H1 (cell line): Measurements from ENCODE around the gene IGLL5. TPM values are rescaled to one million over a fixed set of nuclear protein-coding genes. Genes with fewer than 3 reads are reported as not detected.

Experiments used
- CTCF ChIA-PET: fragments of 300-600 bp; sonication (Branson Sonifier 250); formaldehyde crosslinking; loops from one replicate; lab custom pipeline; 2021; ENCODE audit not compliant: partially characterized antibody; lab: Charles Lee
- POLR2A ChIA-PET: fragments of 300-600 bp; sonication (Branson Sonifier 250); formaldehyde crosslinking; loops from one replicate; lab custom pipeline; 2021; ENCODE audit warnings: inconsistent platforms; ENCODE audit not compliant: partially characterized antibody; lab: Charles Lee
- DNase-seq, 2 experiments: peaks; one replicate each; pipeline versions ENCODE4 v3.0.0 to v3.0.0-alpha.2; 2010 to 2022; ENCODE audit warnings: low spot score in 2 of 2, low read depth in 1 of 2, mixed read lengths in 1 of 2
- FAIRE-seq: peaks from 2 replicates; lab custom pipeline; 2011; peaks lifted over from hg19 to GRCh38; lab: Jason Lieb, UNC
- H2AFZ ChIP-seq: 2 replicates; pipeline ENCODE4 v1.8.1; 2012; ENCODE audit warnings: low read length, inconsistent platforms
- H2AK5ac ChIP-seq: 2 replicates; pipeline ENCODE4 v1.6.1; 2013; ENCODE audit warnings: low read depth, low read length
- H2BK120ac ChIP-seq: replicated peaks from 2 replicates; pipeline ENCODE3; 2013; ENCODE audit warnings: low read depth, low read length, inconsistent platforms
- H2BK12ac ChIP-seq: 2 replicates; pipeline ENCODE4 v1.6.1; 2013; ENCODE audit warnings: low read depth, low read length
- H2BK15ac ChIP-seq: 2 replicates; pipeline ENCODE4 v1.6.1; 2013; ENCODE audit warnings: low read length
- H2BK20ac ChIP-seq: 2 replicates; pipeline ENCODE4 v1.6.1; 2013; ENCODE audit warnings: low read length
- H2BK5ac ChIP-seq: 2 replicates; pipeline ENCODE4 v1.6.1; 2013; ENCODE audit warnings: low read depth, low read length
- H3K14ac ChIP-seq: 2 replicates; pipeline ENCODE4 v1.6.1; 2013; ENCODE audit warnings: inconsistent platforms; ENCODE audit not compliant: insufficient read length
- H3K18ac ChIP-seq: 2 replicates; pipeline ENCODE4 v1.6.1; 2013; ENCODE audit warnings: low read length; ENCODE audit errors: extremely low read depth
- H3K23ac ChIP-seq: 2 replicates; pipeline ENCODE4 v1.6.1; 2013; ENCODE audit warnings: inconsistent platforms; ENCODE audit not compliant: insufficient read length
- H3K23me2 ChIP-seq: 2 replicates; pipeline ENCODE4 v1.6.1; 2013; ENCODE audit warnings: low read depth, low read length
- H3K27ac ChIP-seq: 2 replicates; pipeline ENCODE4 v1.6.1; 2011; ENCODE audit warnings: low read depth, low read length, inconsistent platforms
- H3K27me3 ChIP-seq, 4 experiments: replicated peaks in 1 of 4; 1 replicate in 1 of 4; 2 replicates in 3 of 4; pipeline versions ENCODE4 v1.6.1 to v1.8.1; 2011 to 2013; ENCODE audit warnings: low read length in 3 of 4, mild to moderate bottlenecking in 3 of 4, inconsistent platforms in 2 of 4, mixed read lengths in 2 of 4, moderate library complexity in 1 of 4; ENCODE audit not compliant: control insufficient read depth in 3 of 4, insufficient read depth in 3 of 4; ENCODE audit errors: extremely low read depth in 1 of 4
- H3K36me3 ChIP-seq, 4 experiments: 2 replicates each; pipeline versions ENCODE4 v1.6.1 to v1.8.1; 2011 to 2013; ENCODE audit warnings: mild to moderate bottlenecking in 4 of 4, low read length in 3 of 4, moderate library complexity in 2 of 4, control low read depth in 1 of 4, inconsistent platforms in 1 of 4; ENCODE audit not compliant: insufficient read depth in 4 of 4, control insufficient read depth in 2 of 4
- H3K4ac ChIP-seq: replicated peaks from 2 replicates; pipeline ENCODE3; 2013; ENCODE audit warnings: low read length, low read depth, mixed read lengths, inconsistent platforms; ENCODE audit not compliant: insufficient read length
- H3K4me1 ChIP-seq, 4 experiments: replicated peaks in 1 of 4; 1 replicate in 1 of 4; 2 replicates in 3 of 4; pipeline versions ENCODE4 v1.6.1 to v1.8.1; 2011 to 2013; ENCODE audit warnings: low read length in 3 of 4, inconsistent platforms in 2 of 4, mixed read lengths in 1 of 4; ENCODE audit not compliant: insufficient read depth in 4 of 4, control insufficient read depth in 3 of 4
- H3K4me2 ChIP-seq, 2 experiments: 2 replicates each; pipeline versions ENCODE4 v1.6.1 to v1.8.1; 2011 to 2013; ENCODE audit warnings: low read depth in 2 of 2, low read length in 2 of 2, control low read depth in 1 of 2, inconsistent platforms in 1 of 2, mild to moderate bottlenecking in 1 of 2; ENCODE audit not compliant: insufficient read depth in 1 of 2
- H3K4me3 ChIP-seq, 4 experiments: fragments of 200-600, 300-600 bp in 1 of 4; sonication (generic), shearing (Covaris generic), sonication (Bioruptor Twin) in 1 of 4; 2 replicates each; pipeline versions ENCODE4 v1.5.1 to v1.8.1; 2011 to 2016; ENCODE audit warnings: low read length in 4 of 4, low read depth in 3 of 4, control low read depth in 2 of 4, inconsistent platforms in 2 of 4, mild to moderate bottlenecking in 2 of 4, mixed read lengths in 1 of 4, moderate library complexity in 1 of 4; ENCODE audit not compliant: insufficient read depth in 2 of 4; ENCODE audit errors: extremely low read depth in 1 of 4
- H3K56ac ChIP-seq: replicated peaks from 2 replicates; pipeline ENCODE3; 2013; ENCODE audit warnings: low read depth, mild to moderate bottlenecking, mixed read lengths, low read length, inconsistent platforms; ENCODE audit not compliant: insufficient read length
- H3K79me1 ChIP-seq: 2 replicates; pipeline ENCODE4 v1.6.1; 2013; ENCODE audit warnings: low read depth, low read length, control low read depth
- H3K79me2 ChIP-seq, 2 experiments: 2 replicates each; pipeline versions ENCODE4 v1.6.1 to v1.8.1; 2012 to 2013; ENCODE audit warnings: low read length in 2 of 2, mild to moderate bottlenecking in 2 of 2, inconsistent platforms in 1 of 2; ENCODE audit not compliant: insufficient read depth in 2 of 2, control insufficient read depth in 1 of 2
- H3K9ac ChIP-seq, 4 experiments: replicated peaks in 1 of 4; 1 replicate in 1 of 4; 2 replicates in 3 of 4; pipeline versions ENCODE4 v1.6.1 to v1.8.1; 2011 to 2013; ENCODE audit warnings: low read depth in 3 of 4, low read length in 3 of 4, control low read depth in 2 of 4, mild to moderate bottlenecking in 2 of 4, moderate library complexity in 2 of 4, inconsistent platforms in 1 of 4; ENCODE audit errors: extremely low read depth in 1 of 4
- H3K9me3 ChIP-seq, 2 experiments: 2 replicates each; pipeline versions ENCODE4 v1.6.1 to v1.8.1; 2012 to 2013; ENCODE audit warnings: mild to moderate bottlenecking in 2 of 2, moderate library complexity in 2 of 2, control low read depth in 1 of 2, inconsistent platforms in 1 of 2, low read depth in 1 of 2, low read length in 1 of 2, mixed read lengths in 1 of 2; ENCODE audit not compliant: insufficient read depth in 2 of 2
- H4K20me1 ChIP-seq, 2 experiments: replicated peaks in 1 of 2; 2 replicates each; pipeline versions ENCODE3 to v1.8.1; 2011 to 2013; ENCODE audit warnings: inconsistent platforms in 2 of 2, low read length in 2 of 2, mild to moderate bottlenecking in 1 of 2; ENCODE audit not compliant: insufficient read depth in 2 of 2, control insufficient read depth in 1 of 2
- H4K5ac ChIP-seq: 2 replicates; pipeline ENCODE4 v1.6.1; 2013; ENCODE audit warnings: low read length, low read depth, mixed read lengths, inconsistent platforms; ENCODE audit not compliant: insufficient read length
- H4K8ac ChIP-seq: 2 replicates; pipeline ENCODE4 v1.8.0; 2013; ENCODE audit warnings: mild to moderate bottlenecking, moderate library complexity, low read length, inconsistent platforms; ENCODE audit not compliant: insufficient read depth; ENCODE audit errors: extremely low read depth
- H4K91ac ChIP-seq: replicated peaks from 2 replicates; pipeline ENCODE3; 2013; ENCODE audit warnings: low read length, mixed read lengths, inconsistent platforms; ENCODE audit not compliant: insufficient read length
- CREB1 ChIP-seq: IDR thresholded peaks from 2 replicates; pipeline ENCODE4 v1.6.1; 2012; ENCODE audit warnings: inconsistent platforms
- JUND ChIP-seq: IDR thresholded peaks from 2 replicates; pipeline ENCODE4 v1.6.1; 2011; ENCODE audit warnings: mild to moderate bottlenecking, improper control_type of control experiment, low read length
- PHF8 ChIP-seq: fragments of 200-600 bp; sonication (generic); conservative IDR thresholded peaks from 2 replicates; pipeline ENCODE4 v1.7.1; 2012; ENCODE audit warnings: low read depth, mild to moderate bottlenecking, inconsistent platforms, low read length, moderate library complexity
- SUZ12 ChIP-seq: fragments of 200-600 bp; sonication (generic); IDR thresholded peaks from 2 replicates; pipeline ENCODE4 v1.6.1; 2012; ENCODE audit warnings: mild to moderate bottlenecking, inconsistent platforms, low read length, moderate library complexity, mixed read lengths
- TEAD4 ChIP-seq: IDR thresholded peaks from 2 replicates; pipeline ENCODE4 v1.6.1; 2012; ENCODE audit warnings: low read depth, low read length, inconsistent platforms, mixed read lengths
- WGBS, 2 experiments: shearing (Covaris generic) in 1 of 2; methylation state at CpG; one replicate each; pipeline versions ENCODE4 v1.1.6 to v1.1.7; 2013 to 2015; ENCODE audit warnings: low lambda C conversion rate in 2 of 2, mixed read lengths in 2 of 2, inconsistent platforms in 1 of 2, low coverage in 1 of 2, missing lambda C conversion rate in 1 of 2; ENCODE audit not compliant: insufficient replicate concordance in 2 of 2, insufficient coverage in 1 of 2, insufficient read length in 1 of 2; ENCODE audit errors: extremely low coverage in 1 of 2, missing lambda C conversion rate in 1 of 2; 5-methylcytosine and 5-hydroxymethylcytosine counted together
- polyA plus RNA-seq, 7 experiments: library from polyadenylated mRNA; depleted of rRNA in 3 of 7; stranded (reverse) in 5 of 7; unstranded in 2 of 7; fragments of >200 nt in 5 of 7; fragments of 200-250 nt in 2 of 7; gene quantifications; 1 replicate in 5 of 7; 2 replicates in 1 of 7; 4 replicates in 1 of 7; pipeline versions ENCODE4 v1.2.1 to v1.2.3, GENCODE V29; 2011 to 2013; ENCODE audit warnings: missing spikeins in 2 of 7, mixed read lengths in 2 of 7
- total RNA-seq: library from RNA; stranded (reverse); fragmentation: NEBNext Ultra II Directional; extraction: Animal tissue kit (Norgen Biotek cat#: 25700); gene quantifications from 2 replicates; pipeline ENCODE4 v1.2.1, GENCODE V29; 2021

The IGLL5 gene
- total and polyA plus RNA-seq, 2 of the 8 experiments (the other 6 are each of a cell fraction or from before 2014, with no cell fraction given): not detected

GRCh38 chr22:22906907-22907550, 19.4 kb downstream of the IGLL5 start:
- DNase-seq: no peak
- no peak overlapping the region for H4K91ac ChIP-seq
- no peaks in the 10 kb centered on the region for H4K20me1 ChIP-seq
- no peak overlapping the region for H4K5ac ChIP-seq
- H3K56ac ChIP-seq: no peak overlapping the region
- no peaks in the 10 kb centered on the region for H3K79me2 ChIP-seq
- no peak overlapping the region for H3K4me2 ChIP-seq
- no peaks in the 10 kb centered on the region for H3K23me2 ChIP-seq
- H3K9me3 ChIP-seq: peaks cover 26 to 56% of the 10 kb centered on the region in 2 experiments
- WGBS, 2 experiments: 88% methylated on average over 8 of the region's 8 CpGs; no CpG with 5 or more reads in 1 of the 2 experiments
- H3K4me1 ChIP-seq: no peaks in the 10 kb centered on the region
- H3K14ac ChIP-seq: no peak overlapping the region
- no peaks in the 10 kb centered on the region for H3K36me3 ChIP-seq
- TF ChIP-seq SUZ12 (no peak), CREB1 (no peak), TEAD4 (no peak), JUND (no peak), PHF8 (no peak)
- peaks cover 11 to 44% (median 21%) of the 10 kb centered on the region in 4 experiments; a peak in 5 of 7 replicates for H3K27me3 ChIP-seq
- H3K27ac ChIP-seq: no peak overlapping the region
- H3K4ac ChIP-seq: no peak overlapping the region
- H3K79me1 ChIP-seq: no peaks in the 10 kb centered on the region
- ChIA-PET CTCF (no interaction called here), POLR2A (no interaction called here)
- no peak overlapping the region for H2BK120ac ChIP-seq
- no peak overlapping the region for H2BK20ac ChIP-seq
- no peak overlapping the region for H2BK15ac ChIP-seq
- no peak overlapping the region for H4K8ac ChIP-seq
- H2AK5ac ChIP-seq: no peak overlapping the region
- H3K4me3 ChIP-seq: no peak overlapping the region
- no peak overlapping the region for H3K23ac ChIP-seq
- H2BK5ac ChIP-seq: no peak overlapping the region
- H3K18ac ChIP-seq: no peak overlapping the region
- no peak for FAIRE-seq
- H2AFZ ChIP-seq: no peak overlapping the region
- H2BK12ac ChIP-seq: no peak overlapping the region
- no peak overlapping the region for H3K9ac ChIP-seq
